Gastrocnemius medialis (tissue), 4 donors: ENCODE results near the gene ETFB. TPM values are rescaled to one million over a fixed set of nuclear protein-coding genes. Genes with fewer than 3 reads are reported as not detected.
A peak's percentile ranks its signal among the peaks of the same experiment; 100 is the strongest.

Experiments
- ATAC-seq, 2 donors: fragments of 150-250 bp; one replicate each; pipeline ENCODE4 v1.9.1; 2016
- DNase-seq, 2 donors: peaks; one replicate each; pipeline ENCODE4 v3.0.0-alpha.2; 2019
- H3K27ac ChIP-seq, 4 donors: fragments of 200-600 bp; sonication (generic); 1 replicate in 1 of 4; 2 replicates in 3 of 4; pipeline ENCODE4 v1.5.1; 2016 to 2018; ENCODE audit warnings: mild to moderate bottlenecking in 2 of 4, moderate library complexity in 1 of 4
- H3K27me3 ChIP-seq, 3 donors: fragments of 200-600 bp; sonication (generic) in 2 of 3; 1 replicate in 1 of 3; 2 replicates in 2 of 3; pipeline versions ENCODE4 v1.5.1 to v1.6.0; 2016 to 2019; ENCODE audit warnings: mild to moderate bottlenecking in 1 of 3, moderate library complexity in 1 of 3
- H3K36me3 ChIP-seq, 2 donors: fragments of 200-600 bp; sonication (generic) in 1 of 2; one replicate each; pipeline ENCODE4 v1.5.1; 2017 to 2018
- H3K4me1 ChIP-seq, 2 donors: fragments of 200-600 bp; sonication (generic) in 1 of 2; one replicate each; pipeline ENCODE4 v1.5.1; 2016 to 2017; ENCODE audit warnings: mild to moderate bottlenecking in 2 of 2
- H3K4me3 ChIP-seq, 4 donors: fragments of 200-600 bp; sonication (generic) in 3 of 4; 1 replicate in 1 of 4; 2 replicates in 3 of 4; pipeline ENCODE4 v1.5.1; 2016 to 2019; ENCODE audit warnings: mild to moderate bottlenecking in 2 of 4
- H3K9me3 ChIP-seq, 3 donors: fragments of 200-600 bp; sonication (generic) in 2 of 3; 1 replicate in 1 of 3; 2 replicates in 2 of 3; pipeline ENCODE4 v1.5.1; 2016 to 2019
- CTCF ChIP-seq, 5 experiments: fragments of 450-650 bp in 3 of 5; fragments of 200-600 bp in 2 of 5; sonication (generic) in 2 of 5; IDR thresholded peaks in 4 of 5; conservative IDR thresholded peaks in 1 of 5; 1 replicate in 4 of 5; 2 replicates in 1 of 5; pipeline ENCODE4 v1.5.1; 2016 to 2019; ENCODE audit warnings: antibody characterized with exemption in 5 of 5, mild to moderate bottlenecking in 3 of 5, moderate library complexity in 3 of 5
- POLR2A ChIP-seq, 2 donors: fragments of 450-650 bp; IDR thresholded peaks; one replicate each; pipeline ENCODE4 v1.6.1; 2017; ENCODE audit warnings: antibody characterized with exemption in 2 of 2, mild to moderate bottlenecking in 2 of 2, moderate library complexity in 2 of 2
- in situ Hi-C, 4 donors: fragments of 200-750 bp; cut with MboI; loops; one replicate each; pipeline versions ENCODE4 v1.15.0 to v1.8.0; 2017; ENCODE audit warnings: low sequenced_read_pairs in 4 of 4
- intact Hi-C: fragments of 100-400 bp; cut with DNase I; formaldehyde crosslinking; loops from one replicate; pipeline ENCODE4 v1.15.1; 2023; ENCODE audit warnings: low total_unique reads
- total RNA-seq, 4 donors: library from RNA; depleted of rRNA; stranded (reverse); fragments of >200 nt; gene quantifications; one replicate each; pipeline versions ENCODE4 v1.1.0 to v1.2.3, GENCODE V29; 2016

ETFB gene
- total RNA-seq, 4 donors from 2014 or later: 118 to 164 (median 141) TPM

DNA sequence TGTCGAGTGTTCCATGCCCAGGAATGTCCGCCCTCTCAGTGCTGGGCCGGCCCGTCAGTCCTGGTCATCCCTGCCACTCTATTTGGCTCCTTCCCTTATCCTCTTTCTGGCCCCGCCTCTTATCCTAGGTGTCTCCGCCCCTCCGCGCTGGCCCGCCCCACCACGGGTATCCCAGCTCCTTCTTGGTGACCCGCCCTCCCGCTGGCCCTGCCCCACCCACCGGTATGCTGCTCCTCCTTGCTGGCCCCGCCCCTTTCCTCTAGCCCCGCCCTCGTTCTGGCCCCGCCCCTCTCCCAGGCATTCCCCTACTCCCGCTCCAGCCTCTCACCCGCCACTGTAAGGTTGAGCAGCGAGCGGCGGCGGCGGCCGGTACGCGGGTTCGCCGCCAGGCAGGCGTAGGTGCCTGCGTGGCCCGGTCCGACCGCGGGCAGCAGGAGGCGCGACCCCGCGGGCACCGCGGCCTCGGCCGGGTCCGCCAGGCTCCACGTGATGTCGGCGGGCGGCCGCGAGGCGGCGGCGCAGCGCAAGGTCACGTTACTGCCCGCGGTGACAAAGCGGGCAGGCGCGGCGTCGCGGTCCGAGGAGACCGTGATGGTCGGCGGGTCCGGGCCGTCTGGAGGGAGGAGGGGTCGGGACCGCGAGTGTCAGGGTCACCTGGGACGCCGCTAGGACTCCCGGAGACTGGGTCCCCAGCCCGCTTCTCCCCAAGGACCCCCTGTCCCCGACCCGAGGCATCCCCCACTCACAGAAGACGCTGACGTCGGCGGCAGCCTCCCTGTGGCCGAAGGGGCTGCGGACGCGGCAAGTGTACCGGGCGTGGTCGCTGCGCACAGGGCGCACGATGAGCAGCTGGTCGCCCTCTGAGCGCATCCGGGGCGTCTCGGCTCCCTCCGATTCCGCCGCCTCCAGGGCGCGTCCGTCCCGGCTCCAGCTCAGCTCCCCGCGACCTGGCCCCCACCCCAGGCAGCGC lies 26.2 kb downstream of the ETFB start:
- in situ Hi-C loops: loop anchor here in 1 of 4 donors (5.0 kb wide), 1 partner anchor 57 kb away; no protein-coding TSS in a partner anchor
- TF ChIP-seq CTCF (IDR thresholded peaks at IDR 0.05 in 4 of 5, conservative IDR thresholded peaks at IDR 0.05 in 1 of 5) (peak; percentile 10 to 57 (median 36)), POLR2A (IDR thresholded peaks at IDR 0.05) (peak; percentile 65 to 69)
- H3K4me1 ChIP-seq: peaks cover 4 to 17% of the 10 kb centered on the region in 2 donors
- H3K36me3 ChIP-seq: peaks cover 0 to 6% of the 10 kb centered on the region in 2 donors
- ATAC-seq (peak; percentile 90 to 91), DNase-seq (peak; percentile 94 to 97)
- intact Hi-C loops: loop anchor here (1.0 to 5.0 kb wide), 4 partner anchors 27 to 254 kb away; partner anchors contain the start of gene ZNF175
- H3K27ac ChIP-seq: peak overlapping the region; percentile 45 to 65 (median 56)
- peaks cover 0 to 9% (median 0%) of the 10 kb centered on the region in 3 donors for H3K27me3 ChIP-seq
- no peaks in the 10 kb centered on the region for H3K9me3 ChIP-seq
- peak overlapping the region; percentile 49 to 60 (median 55) for H3K4me3 ChIP-seq

DNA sequence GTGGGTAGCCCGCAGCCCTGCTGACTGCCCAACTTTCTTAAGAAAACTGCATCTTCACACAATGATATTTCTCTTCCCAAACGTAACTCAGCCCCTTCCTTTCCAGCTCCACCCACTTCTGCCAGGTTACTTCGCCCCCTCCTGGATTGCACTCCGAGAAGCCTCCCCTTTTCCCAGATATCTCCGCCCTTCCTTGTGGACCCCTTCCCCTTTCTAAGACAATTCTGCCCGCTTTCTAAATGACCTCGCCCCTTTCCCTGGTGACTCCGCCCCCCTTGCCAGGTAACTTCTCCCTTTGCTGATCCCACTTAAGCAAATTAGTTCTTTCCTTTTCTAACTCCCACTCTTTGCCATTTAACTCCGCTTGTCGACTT lies 26.9 kb downstream of the ETFB start:
- H3K36me3 ChIP-seq: no peaks in the 10 kb centered on the region
- intact Hi-C loops (loop anchor here (1.0 to 5.0 kb wide), 4 partner anchors 28 to 255 kb away; partner anchors contain the start of gene ZNF175), in situ Hi-C loops (loop anchor here in 1 of 4 donors (5.0 kb wide), 1 partner anchor 58 kb away; no protein-coding TSS in a partner anchor)
- peak overlapping the region; percentile 49 to 60 (median 55) for H3K4me3 ChIP-seq
- ATAC-seq (peak in 1 of 2 donors; percentile 3), DNase-seq (no peak)
- TF ChIP-seq CTCF (IDR thresholded peaks at IDR 0.05 in 4 of 5, conservative IDR thresholded peaks at IDR 0.05 in 1 of 5) (no peak), POLR2A (IDR thresholded peaks at IDR 0.05) (no peak)
- peaks cover 4 to 17% of the 10 kb centered on the region in 2 donors for H3K4me1 ChIP-seq
- H3K27me3 ChIP-seq: peaks cover 0 to 9% (median 0%) of the 10 kb centered on the region in 3 donors
- peak overlapping the region in 3 of 4 donors; percentile 9 to 59 (median 39) for H3K27ac ChIP-seq
- H3K9me3 ChIP-seq: no peaks in the 10 kb centered on the region

DNA sequence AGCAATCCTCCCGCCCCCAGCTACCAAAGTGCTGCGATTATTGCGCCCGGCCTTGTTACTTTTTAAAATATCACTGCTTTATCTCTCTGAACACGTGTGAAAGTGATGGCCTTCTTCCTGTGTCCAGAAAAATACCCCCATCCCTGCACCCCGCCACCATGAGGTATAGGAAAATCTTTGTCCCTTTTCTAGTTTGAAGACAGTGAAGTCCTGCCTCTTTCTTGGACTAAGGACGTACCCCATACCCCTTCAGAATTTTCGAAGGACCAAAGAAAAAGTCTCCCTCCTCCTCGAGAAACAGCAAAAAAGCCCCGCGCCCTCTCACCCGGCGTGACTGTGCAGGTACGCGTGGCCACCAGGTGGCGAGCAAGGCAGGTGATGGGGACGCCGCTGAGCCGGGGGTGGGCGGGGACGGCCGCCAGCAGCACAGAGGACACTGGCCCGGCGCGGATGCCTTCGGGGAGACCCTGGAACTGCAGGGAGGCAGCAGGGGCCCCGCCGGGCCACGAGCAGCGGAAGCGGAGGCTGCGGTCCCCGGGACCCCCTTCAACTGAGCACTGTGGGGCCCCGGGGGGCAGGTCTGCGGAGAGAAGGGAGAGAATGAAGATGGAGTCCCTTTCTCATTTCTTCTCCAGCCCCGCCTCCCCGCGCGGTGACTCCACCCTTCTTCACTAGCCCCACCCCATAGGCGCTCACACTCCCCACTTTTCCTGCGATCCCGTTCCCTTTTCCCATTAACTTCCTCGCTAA lies 27.4 kb downstream of the ETFB start:
- Histone ChIP-seq H3K4me1 (peaks cover 4 to 17% of the 10 kb centered on the region in 2 donors), H3K9me3 (no peaks in the 10 kb centered on the region), H3K27ac (peak overlapping the region in 2 of 4 donors; percentile 39 to 59), H3K36me3 (no peaks in the 10 kb centered on the region), H3K4me3 (peak overlapping the region; percentile 49 to 60 (median 55)), H3K27me3 (peaks cover 0 to 9% (median 0%) of the 10 kb centered on the region in 3 donors)
- in situ Hi-C loops: loop anchor here in 1 of 4 donors (5.0 kb wide), 1 partner anchor 59 kb away; no protein-coding TSS in a partner anchor
- TF ChIP-seq POLR2A (IDR thresholded peaks at IDR 0.05): no peak
- peak; percentile 45 to 92 (median 85) for TF ChIP-seq CTCF (IDR thresholded peaks at IDR 0.05 in 4 of 5, conservative IDR thresholded peaks at IDR 0.05 in 1 of 5)
- peak; percentile 47 to 54 for ATAC-seq
- peak; percentile 36 to 48 for DNase-seq
- intact Hi-C loops: loop anchor here (1.0 to 5.0 kb wide), 5 partner anchors 29 to 256 kb away; partner anchors contain the start of gene ZNF175

DNA sequence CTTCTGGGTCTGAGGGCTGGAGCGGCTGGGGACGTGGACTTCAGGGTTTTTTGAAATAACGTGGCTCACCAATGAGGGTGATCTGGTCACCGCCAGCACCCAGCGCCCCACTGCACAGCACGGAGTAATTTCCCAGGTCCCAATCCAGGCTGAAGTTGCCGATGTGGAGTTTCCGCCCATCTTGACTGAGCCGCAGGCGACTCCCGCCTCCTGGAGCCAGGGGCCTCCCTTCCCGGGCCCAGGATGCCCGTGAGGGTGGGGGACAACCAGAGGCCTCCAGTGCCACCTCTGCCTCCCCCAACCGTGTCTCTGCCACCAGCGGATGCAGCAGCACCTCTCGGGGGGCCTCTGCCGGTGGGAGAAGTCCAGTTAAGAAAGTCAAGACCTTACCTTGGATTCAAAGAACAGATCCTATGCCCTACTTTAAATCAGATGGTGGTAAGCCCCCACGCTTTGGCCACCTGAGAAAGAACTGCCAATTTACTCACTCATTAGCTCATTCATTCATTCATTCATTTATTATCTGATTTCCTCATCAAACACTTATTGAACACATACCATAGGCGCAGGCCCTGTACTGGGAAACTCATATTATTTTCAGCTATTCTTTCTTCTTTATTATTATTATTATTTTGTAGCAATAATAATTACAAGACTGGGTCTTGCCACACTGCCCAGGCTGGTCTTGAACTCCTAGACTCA lies 28.2 kb downstream of the ETFB start:
- H3K4me1 ChIP-seq: peaks cover 4 to 17% of the 10 kb centered on the region in 2 donors
- no peak overlapping the region for H3K4me3 ChIP-seq
- no peak for TF ChIP-seq POLR2A (IDR thresholded peaks at IDR 0.05)
- no peak for TF ChIP-seq CTCF (IDR thresholded peaks at IDR 0.05 in 4 of 5, conservative IDR thresholded peaks at IDR 0.05 in 1 of 5)
- DNase-seq (no peak), ATAC-seq (no peak)
- intact Hi-C loops (loop anchor here (1.0 to 5.0 kb wide), 2 partner anchors 100 to 234 kb away; partner anchors contain the start of gene ZNF175), in situ Hi-C loops (loop anchor here in 1 of 4 donors (5.0 kb wide), 1 partner anchor 59 kb away; no protein-coding TSS in a partner anchor)
- H3K9me3 ChIP-seq: no peaks in the 10 kb centered on the region
- H3K36me3 ChIP-seq: no peaks in the 10 kb centered on the region
- H3K27me3 ChIP-seq: peaks cover 0 to 9% (median 0%) of the 10 kb centered on the region in 3 donors
- H3K27ac ChIP-seq: no peak overlapping the region
